ENCODE data around the gene POU2F3.

DNA sequence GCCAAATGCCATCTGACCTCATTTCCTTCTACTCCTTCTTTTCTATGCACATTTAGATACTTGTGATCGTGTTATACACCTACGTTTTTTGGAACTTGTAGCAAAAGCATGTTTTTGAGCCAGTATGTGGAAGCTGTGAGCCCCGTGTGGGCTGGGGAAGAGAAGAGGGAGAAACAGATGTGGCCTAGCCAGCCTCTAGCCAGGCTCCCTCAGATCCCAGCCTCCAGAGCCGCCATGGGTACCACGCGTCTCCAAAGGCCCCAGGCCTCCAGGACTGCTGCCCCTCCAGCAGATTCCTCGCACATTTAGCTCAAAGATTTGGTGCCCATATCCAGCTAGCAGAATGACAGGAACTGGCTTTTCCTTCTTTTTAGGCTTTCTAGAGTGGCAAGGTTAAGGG lies 68.1 kb downstream of the POU2F3 start:
- TF ChIP-seq, protein P1, sequence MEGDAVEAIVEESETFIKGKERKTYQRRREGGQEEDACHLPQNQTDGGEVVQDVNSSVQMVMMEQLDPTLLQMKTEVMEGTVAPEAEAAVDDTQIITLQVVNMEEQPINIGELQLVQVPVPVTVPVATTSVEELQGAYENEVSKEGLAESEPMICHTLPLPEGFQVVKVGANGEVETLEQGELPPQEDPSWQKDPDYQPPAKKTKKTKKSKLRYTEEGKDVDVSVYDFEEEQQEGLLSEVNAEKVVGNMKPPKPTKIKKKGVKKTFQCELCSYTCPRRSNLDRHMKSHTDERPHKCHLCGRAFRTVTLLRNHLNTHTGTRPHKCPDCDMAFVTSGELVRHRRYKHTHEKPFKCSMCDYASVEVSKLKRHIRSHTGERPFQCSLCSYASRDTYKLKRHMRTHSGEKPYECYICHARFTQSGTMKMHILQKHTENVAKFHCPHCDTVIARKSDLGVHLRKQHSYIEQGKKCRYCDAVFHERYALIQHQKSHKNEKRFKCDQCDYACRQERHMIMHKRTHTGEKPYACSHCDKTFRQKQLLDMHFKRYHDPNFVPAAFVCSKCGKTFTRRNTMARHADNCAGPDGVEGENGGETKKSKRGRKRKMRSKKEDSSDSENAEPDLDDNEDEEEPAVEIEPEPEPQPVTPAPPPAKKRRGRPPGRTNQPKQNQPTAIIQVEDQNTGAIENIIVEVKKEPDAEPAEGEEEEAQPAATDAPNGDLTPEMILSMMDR (IDR thresholded peaks at IDR 0.05), result no peak
- TF ChIP-seq EZH2phosphoT487 (IDR thresholded peaks at IDR 0.05), result no peak
